CD4-positive, alpha-beta T cell (primary cell): ENCODE results near the gene ADCY7. TPM values are rescaled to one million over a fixed set of nuclear protein-coding genes. Genes with fewer than 3 reads are reported as not detected.
"Not testable (repeated sequence)": the region's sequence is repeated elsewhere in the genome, so short reads cannot be mapped to it uniquely, and the experiment has no call there.

Experiments used
- ATAC-seq: fragments of 200-7000 bp; cut with Tn5 transposase; one replicate; pipeline ENCODE4 v1.10.0; 2022; ENCODE audit warnings: mild to moderate bottlenecking; ENCODE audit not compliant: poor library complexity
- CTCF ChIA-PET: fragments of 350-600 bp; sonication (Branson Sonifier 250); formaldehyde crosslinking; loops from one replicate; lab custom pipeline; 2021; ENCODE audit warnings: antibody characterized with exemption, inconsistent platforms; lab: Charles Lee
- POLR2A ChIA-PET: fragments of 350-600 bp; sonication (Branson Sonifier 250); formaldehyde crosslinking; loops from one replicate; lab custom pipeline; 2021; ENCODE audit warnings: antibody characterized with exemption, inconsistent platforms; lab: Charles Lee
- DNase-seq, 14 experiments: peaks; one replicate each; pipeline ENCODE4 v3.0.0-alpha.2; 2013 to 2020; ENCODE audit warnings: mixed read lengths in 2 of 14
- H3K27ac ChIP-seq, 2 donors: one replicate each; pipeline versions ENCODE4 v1.5.1 to v1.7.0; 2013; ENCODE audit warnings: low read length in 2 of 2, low read depth in 1 of 2, mild to moderate bottlenecking in 1 of 2
- H3K27me3 ChIP-seq, 2 experiments: 1 replicate in 1 of 2; 2 replicates in 1 of 2; pipeline versions ENCODE4 v1.6.1 to v1.7.0; 2013; ENCODE audit warnings: low read length in 2 of 2, control low read depth in 1 of 2, mild to moderate bottlenecking in 1 of 2, moderate library complexity in 1 of 2; ENCODE audit not compliant: insufficient read depth in 2 of 2, control insufficient read depth in 1 of 2
- H3K36me3 ChIP-seq: one replicate; pipeline ENCODE4 v1.6.1; 2013; ENCODE audit warnings: low read length, control low read depth; ENCODE audit not compliant: insufficient read depth
- H3K4me1 ChIP-seq: one replicate; pipeline ENCODE4 v1.6.1; 2013; ENCODE audit warnings: low read length, control low read depth; ENCODE audit not compliant: insufficient read depth
- H3K4me3 ChIP-seq: one replicate; pipeline ENCODE4 v1.5.1; 2013; ENCODE audit warnings: mild to moderate bottlenecking, low read length, moderate library complexity
- H3K9me3 ChIP-seq, 2 experiments: 1 replicate in 1 of 2; 2 replicates in 1 of 2; pipeline versions ENCODE4 v1.6.1 to v1.7.0; 2013; ENCODE audit warnings: low read length in 2 of 2, mild to moderate bottlenecking in 2 of 2, control low read depth in 1 of 2, moderate library complexity in 1 of 2; ENCODE audit not compliant: control insufficient read depth in 1 of 2, insufficient read depth in 1 of 2
- H3K27ac Mint-ChIP-seq: one replicate; pipeline ENCODE4 v1.8.0; 2020; ENCODE audit warnings: mixed read lengths
- H3K27me3 Mint-ChIP-seq: one replicate; pipeline ENCODE4 v1.8.0; 2021; ENCODE audit warnings: mixed read lengths
- H3K36me3 Mint-ChIP-seq: one replicate; pipeline ENCODE4 v1.8.0; 2021; ENCODE audit warnings: low read depth, mixed read lengths
- H3K4me1 Mint-ChIP-seq: one replicate; pipeline ENCODE4 v1.8.0; 2021; ENCODE audit warnings: low read depth, mixed read lengths
- H3K4me3 Mint-ChIP-seq: one replicate; pipeline ENCODE4 v1.8.0; 2020; ENCODE audit warnings: mild to moderate bottlenecking, mixed read lengths
- H3K9me3 Mint-ChIP-seq: one replicate; pipeline ENCODE4 v1.8.0; 2020; ENCODE audit warnings: mixed read lengths
- CTCF ChIP-seq: fragments of 200-600 bp; IDR thresholded peaks from one replicate; pipeline ENCODE4 v1.8.0; 2022; ENCODE audit warnings: antibody characterized with exemption, mild to moderate bottlenecking
- intact Hi-C, 2 experiments: fragments of 100-400 bp; cut with DNase I in 1 of 2; cut with micrococcal nuclease in 1 of 2; formaldehyde crosslinking; loops; one replicate each; pipeline versions ENCODE4 v1.15.1 to v1.9.0; 2023 to 2025; cut with DNase I, micrococcal nuclease
- total RNA-seq, 174 experiments: library from RNA in 2 of 174; stranded (reverse) in 2 of 174; gene quantifications; one replicate each; pipeline ENCODE4 v1.2.3 and lab custom pipeline; 2021 to 2026

The ADCY7 gene
- total RNA-seq, 2 experiments from 2014 or later, result 136 to 147 TPM

GRCh38 chr16:50336884-50337283 lies 70.5 kb downstream of the ADCY7 start:
- Histone ChIP-seq H3K4me3 (no peak overlapping the region), H3K36me3 (peaks cover 47% of the 10 kb centered on the region), H3K27ac (no peak overlapping the region), H3K9me3 (no peaks in the 10 kb centered on the region), H3K4me1 (peaks cover 41% of the 10 kb centered on the region), H3K27me3 (no peaks in the 10 kb centered on the region)
- DNase-seq, result peak in 1 of 14 experiments; percentile 20
- ChIA-PET POLR2A (interaction anchor here (1.9 to 4.5 kb wide), 5 partner anchors 11 to 405 kb away, joined by 4 to 141 read pairs (median 17); partner anchors contain the start of gene CYLD), CTCF (interaction anchor here (1.1 to 4.8 kb wide), 2 partner anchors 10 to 18 kb away, joined by 4 to 41 read pairs; no protein-coding TSS in a partner anchor)
- no peak for TF ChIP-seq CTCF
- intact Hi-C loops, result loop anchor here in 1 of 2 experiments (5.0 kb wide), 2 partner anchors 70 to 410 kb away; partner anchors contain the start of gene ADCY7
- Mint-ChIP-seq H3K4me1 (peaks cover 67% of the 10 kb centered on the region), H3K4me3 (peak overlapping the region; percentile 86), H3K9me3 (no peaks in the 10 kb centered on the region), H3K27me3 (no peaks in the 10 kb centered on the region), H3K27ac (peak overlapping the region; percentile 98), H3K36me3 (peaks cover 71% of the 10 kb centered on the region)
- ATAC-seq, result no peak

GRCh38 chr16:50338371-50339231 lies 72.2 kb downstream of the ADCY7 start:
- Histone ChIP-seq H3K27me3 (no peaks in the 10 kb centered on the region), H3K36me3 (peaks cover 39% of the 10 kb centered on the region), H3K27ac (no peak overlapping the region), H3K4me1 (peaks cover 43% of the 10 kb centered on the region), H3K9me3 (no peaks in the 10 kb centered on the region), H3K4me3 (no peak overlapping the region)
- H3K9me3 Mint-ChIP-seq, result no peaks in the 10 kb centered on the region
- TF ChIP-seq CTCF, result no peak
- DNase-seq (peak in 6 of 14 experiments; percentile 18 to 87 (median 50)), ATAC-seq (peak; percentile 73)
- H3K27me3 Mint-ChIP-seq, result no peaks in the 10 kb centered on the region
- H3K36me3 Mint-ChIP-seq, result peaks cover 70% of the 10 kb centered on the region
- intact Hi-C loops, result loop anchor here in 1 of 2 experiments (1.0 to 5.0 kb wide), 4 partner anchors 11 to 409 kb away; partner anchors contain the start of gene ADCY7
- H3K4me3 Mint-ChIP-seq, result peak overlapping the region; percentile 32
- H3K27ac Mint-ChIP-seq, result peak overlapping the region; percentile 98
- H3K4me1 Mint-ChIP-seq, result peaks cover 57% of the 10 kb centered on the region
- CTCF ChIA-PET, result interaction anchor here (0.8 to 4.8 kb wide), 5 partner anchors 9 to 289 kb away, joined by 3 to 41 read pairs (median 5); no protein-coding TSS in a partner anchor
- POLR2A ChIA-PET, result interaction anchor here (0.8 to 4.5 kb wide), 14 partner anchors 13 to 409 kb away, joined by 3 to 141 read pairs (median 5); partner anchors contain the start of genes CYLD and HEATR3

- H3K27ac Mint-ChIP-seq, result peak overlapping the region; percentile 98
- ATAC-seq, result no peak
- no peaks in the 10 kb centered on the region for H3K9me3 Mint-ChIP-seq
- peaks cover 72% of the 10 kb centered on the region for H3K36me3 Mint-ChIP-seq
- CTCF ChIA-PET, result interaction anchor here (2.6 to 4.8 kb wide), 2 partner anchors 14 kb away, joined by 13 to 41 read pairs; no protein-coding TSS in a partner anchor
- Histone ChIP-seq H3K4me3 (no peak overlapping the region), H3K36me3 (peaks cover 33% of the 10 kb centered on the region), H3K9me3 (no peaks in the 10 kb centered on the region), H3K4me1 (peaks cover 29% of the 10 kb centered on the region), H3K27me3 (no peaks in the 10 kb centered on the region), H3K27ac (no peak overlapping the region)
- no peak for DNase-seq
- H3K4me3 Mint-ChIP-seq, result no peak overlapping the region
- intact Hi-C loops, result no loop called here
- POLR2A ChIA-PET, result interaction anchor here (0.8 to 1.0 kb wide), 2 partner anchors 13 to 14 kb away, joined by 3 to 4 read pairs; no protein-coding TSS in a partner anchor
- TF ChIP-seq CTCF, result no peak
- H3K4me1 Mint-ChIP-seq, result peaks cover 54% of the 10 kb centered on the region
- H3K27me3 Mint-ChIP-seq, result no peaks in the 10 kb centered on the region
These were observed 74.2 kb downstream of the ADCY7 start for GRCh38 chr16:50340578-50340977.

GRCh38 chr16:50343566-50343965 lies 77.2 kb downstream of the ADCY7 start:
- Mint-ChIP-seq H3K4me1 (peaks cover 46% of the 10 kb centered on the region), H3K36me3 (peaks cover 86% of the 10 kb centered on the region), H3K27ac (peak overlapping the region; percentile 19)
- DNase-seq, H3K4me3 ChIP-seq, ATAC-seq, H3K4me1 ChIP-seq, intact Hi-C loops, H3K9me3 ChIP-seq, H3K9me3 Mint-ChIP-seq, H3K27me3 Mint-ChIP-seq, H3K27ac ChIP-seq, H3K4me3 Mint-ChIP-seq, H3K27me3 ChIP-seq: not testable (repeated sequence)
- H3K36me3 ChIP-seq, result peaks cover 33% of the 10 kb centered on the region
- POLR2A ChIA-PET, result interaction anchor here (1.5 to 2.0 kb wide), 2 partner anchors 11 to 16 kb away, joined by 4 to 8 read pairs; no protein-coding TSS in a partner anchor
- CTCF ChIA-PET, result interaction anchor here (2.4 kb wide), 1 partner anchor 12 kb away, joined by 6 read pairs; no protein-coding TSS in a partner anchor
